Measurements from ENCODE around the gene PNPLA6.

PNPLA6 gene

GRCh38 chr19:7535047-7535997 is at the start of gene PNPLA6:
PNPLA6 (plus strand) TSS chr19:7535717; CDS start chr19:7535789, 72 bp downstream.
- FAIRE-seq = peak; percentile 62
- peak; percentile 92 for DNase-seq (ENCODE audit: low spot score)

DNA sequence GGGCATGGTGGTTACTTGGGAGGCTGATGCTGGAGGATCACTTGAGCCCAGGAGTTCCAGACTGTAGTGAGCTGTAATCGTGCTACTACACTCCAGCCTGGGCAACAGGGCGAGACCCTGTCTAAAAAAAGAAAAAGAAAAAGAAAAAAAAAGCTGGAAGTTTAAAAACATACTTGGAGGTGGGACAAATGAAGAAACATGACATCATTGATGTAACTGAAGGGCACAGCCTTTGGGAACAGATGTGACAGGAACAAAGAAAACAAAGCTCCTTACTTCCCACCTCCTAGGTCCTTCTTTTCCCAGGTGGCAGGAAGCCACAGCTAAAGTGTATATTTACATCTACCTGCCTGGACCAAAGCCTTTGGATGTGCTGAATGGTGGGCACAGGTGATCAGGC is 48.6 kb upstream of the PNPLA6 start:
- FAIRE-seq = no peak
- DNase-seq (ENCODE audit: low spot score) = no peak

DNA sequence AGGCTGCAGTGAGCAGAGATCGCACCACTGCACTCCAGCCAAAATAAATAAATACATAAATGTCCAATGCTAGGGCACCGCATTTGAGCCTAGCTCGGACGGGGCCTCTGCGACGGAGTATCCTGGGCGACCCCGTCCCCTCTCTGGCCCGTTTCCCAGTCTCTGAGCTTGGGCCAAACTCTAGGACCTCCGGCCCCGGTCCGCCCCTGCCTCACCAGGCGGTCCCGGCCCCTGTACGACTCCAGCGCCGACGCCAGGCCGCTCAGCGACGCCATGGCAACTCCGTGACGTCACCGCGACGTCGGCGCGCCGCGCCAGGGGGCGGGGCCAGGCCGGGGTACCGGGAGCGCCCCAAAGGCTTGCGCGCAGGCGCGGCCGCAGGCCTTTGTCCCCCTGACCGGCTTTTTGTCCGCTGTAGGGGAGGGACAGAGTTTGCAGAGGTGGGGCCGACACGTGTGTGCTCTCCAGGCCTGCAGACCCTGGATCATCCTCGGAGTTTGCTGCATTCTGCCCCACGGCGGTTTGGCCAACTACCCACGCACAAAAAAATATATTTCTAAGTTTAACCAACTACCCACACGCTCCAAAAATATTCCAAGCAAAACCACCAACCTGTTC is 46.7 kb upstream of the PNPLA6 start, which contains the start of gene PEX11G:
Gene PEX11G, minus strand, starts transcription at position 300 of the 618 bp plus-strand sequence. Its CDS starts 25 bp downstream, at position 275.
- no peak for FAIRE-seq

GRCh38 chr19:7489609-7490044 is 45.9 kb upstream of the PNPLA6 start:
- DNase-seq (ENCODE audit: low spot score) (no peak), FAIRE-seq (no peak)

More for the DNA sequence above, 46.7 kb upstream of the PNPLA6 start, which contains the start of gene PEX11G:
- peak; percentile 83 for DNase-seq (ENCODE audit: low spot score)

- no peak for FAIRE-seq
- no peak for DNase-seq (ENCODE audit: low spot score)
These were observed 43.4 kb upstream of the PNPLA6 start for GRCh38 chr19:7492142-7492541.

GRCh38 chr19:7492558-7492957 is 43.0 kb upstream of the PNPLA6 start:
- no peak for FAIRE-seq
- no peak for DNase-seq (ENCODE audit: low spot score)

GRCh38 chr19:7494416-7495098 is 41.0 kb upstream of the PNPLA6 start:
- FAIRE-seq (no peak), DNase-seq (ENCODE audit: low spot score) (no peak)

DNA sequence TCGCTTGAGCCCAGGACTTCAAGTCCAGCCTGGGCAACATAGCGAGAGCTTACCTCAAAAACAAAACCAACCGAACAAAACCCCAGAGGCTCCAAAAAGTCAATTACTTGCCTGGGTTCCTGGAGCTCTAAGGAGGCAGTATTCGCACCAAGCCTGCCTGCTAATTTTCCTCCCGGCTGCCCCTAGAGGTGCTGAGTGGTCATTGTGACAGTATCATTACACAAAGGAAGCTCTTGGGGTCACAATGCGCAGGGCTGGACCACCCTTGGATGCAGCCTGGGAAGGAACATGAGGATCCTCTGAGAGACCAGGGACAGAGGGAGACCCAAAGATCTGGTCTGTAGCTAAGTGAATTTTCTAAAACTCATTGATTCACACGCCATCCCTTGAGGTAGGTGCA is 38.2 kb upstream of the PNPLA6 start:
- FAIRE-seq (no peak), DNase-seq (ENCODE audit: low spot score) (no peak)

DNA sequence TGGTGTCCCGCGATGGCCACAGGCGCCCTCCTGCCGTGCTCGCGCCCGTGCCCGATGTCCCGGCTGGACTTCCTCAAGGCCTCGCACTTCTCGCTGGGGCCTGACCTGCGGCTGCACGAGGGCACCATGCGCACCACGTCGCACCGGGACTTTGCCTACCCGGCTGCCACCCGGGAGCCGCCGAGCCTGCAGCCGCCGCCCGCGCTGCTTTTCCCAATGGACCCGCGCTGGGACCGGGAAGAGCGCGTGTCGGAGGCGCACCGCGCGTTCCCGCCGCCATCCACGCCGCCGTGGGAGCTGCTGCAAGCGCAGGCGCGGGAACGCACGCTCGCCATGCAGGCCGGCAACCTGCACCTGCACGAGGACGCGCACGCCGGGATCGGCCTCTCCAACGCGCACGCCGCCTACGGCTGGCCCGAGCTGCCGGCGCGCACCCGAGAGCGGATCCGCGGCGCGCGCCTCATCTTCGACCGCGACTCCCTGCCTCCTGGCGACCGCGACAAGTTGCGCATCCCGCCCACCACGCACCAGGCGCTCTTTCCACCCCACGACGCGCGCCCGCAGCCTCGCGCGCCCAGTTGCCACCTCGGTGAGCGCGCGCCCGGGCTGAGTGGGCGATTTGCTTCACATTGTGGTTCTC is 34.6 kb upstream of the PNPLA6 start:
- DNase-seq (ENCODE audit: low spot score) = peak; percentile 87
- peak; percentile 96 for FAIRE-seq

DNA sequence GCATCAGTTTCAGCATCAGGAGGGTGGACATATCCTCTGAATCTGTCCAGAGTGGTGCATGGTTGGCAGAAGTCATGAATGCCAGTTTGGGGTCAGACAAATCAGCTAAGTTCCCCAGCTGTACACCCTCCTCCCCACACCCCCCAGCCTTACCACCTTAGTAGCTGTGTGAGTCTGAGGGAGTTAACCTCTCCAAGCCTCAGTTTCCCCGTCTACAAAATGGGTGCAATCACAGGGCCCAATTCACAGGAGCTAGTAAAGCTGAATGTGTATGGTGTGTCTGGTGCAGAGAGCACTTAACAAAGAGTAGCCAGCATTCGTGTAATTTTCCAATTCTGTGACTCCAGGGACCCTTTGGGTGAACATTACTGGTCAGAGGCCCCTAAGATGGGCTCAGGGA is 33.0 kb upstream of the PNPLA6 start:
- DNase-seq (ENCODE audit: low spot score) = no peak
- FAIRE-seq = no peak

DNA sequence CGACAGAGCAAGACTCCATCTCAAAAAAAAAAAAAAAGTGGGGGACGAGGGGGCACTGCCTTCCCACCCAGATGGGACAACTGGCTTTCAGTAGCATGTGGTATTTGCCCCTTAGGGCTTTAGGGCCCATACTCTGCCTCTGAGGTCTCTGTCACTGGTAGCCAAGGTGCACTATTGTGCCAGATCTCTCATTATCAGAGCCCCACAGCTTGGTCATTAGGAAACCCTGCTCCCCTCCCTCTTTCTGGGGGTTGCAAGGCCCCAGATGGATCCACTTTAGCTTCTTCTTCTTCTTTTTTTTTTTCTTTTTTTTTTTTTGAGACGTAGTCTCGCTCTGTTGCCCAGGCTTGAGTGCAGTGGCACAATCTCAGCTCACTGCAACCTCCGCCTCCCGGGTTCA is 30.8 kb upstream of the PNPLA6 start:
- DNase-seq (ENCODE audit: low spot score) (no peak), FAIRE-seq (no peak)

DNA sequence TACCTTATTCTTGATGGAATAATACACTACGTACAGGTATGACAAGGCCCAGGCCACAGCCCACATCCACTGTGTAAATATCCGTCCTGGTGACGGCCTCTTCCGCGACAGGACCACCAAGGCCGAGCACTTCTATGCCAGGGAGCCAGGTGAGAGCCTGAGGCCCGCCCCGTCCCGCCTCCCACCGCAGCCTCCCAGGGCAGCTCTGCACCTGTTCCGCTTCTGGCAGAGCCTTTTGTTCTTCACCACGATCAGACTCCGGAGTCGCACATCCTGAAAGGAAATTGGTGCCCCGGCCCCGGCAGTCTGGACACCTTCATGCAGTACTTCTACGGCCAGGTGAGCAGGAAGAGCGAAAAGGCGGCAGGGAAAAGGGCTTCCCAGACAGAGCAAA is 30.2 kb upstream of the PNPLA6 start:
- no peak for FAIRE-seq
- DNase-seq (ENCODE audit: low spot score) = no peak

GRCh38 chr19:7505682-7506384 is 29.7 kb upstream of the PNPLA6 start:
- no peak for FAIRE-seq
- peak; percentile 54 for DNase-seq (ENCODE audit: low spot score)

GRCh38 chr19:7506385-7507328 is 28.9 kb upstream of the PNPLA6 start:
- no peak for DNase-seq (ENCODE audit: low spot score)
- no peak for FAIRE-seq

GRCh38 chr19:7507884-7508283 is 27.6 kb upstream of the PNPLA6 start:
- DNase-seq (ENCODE audit: low spot score) (peak; percentile 57), FAIRE-seq (no peak)

DNA sequence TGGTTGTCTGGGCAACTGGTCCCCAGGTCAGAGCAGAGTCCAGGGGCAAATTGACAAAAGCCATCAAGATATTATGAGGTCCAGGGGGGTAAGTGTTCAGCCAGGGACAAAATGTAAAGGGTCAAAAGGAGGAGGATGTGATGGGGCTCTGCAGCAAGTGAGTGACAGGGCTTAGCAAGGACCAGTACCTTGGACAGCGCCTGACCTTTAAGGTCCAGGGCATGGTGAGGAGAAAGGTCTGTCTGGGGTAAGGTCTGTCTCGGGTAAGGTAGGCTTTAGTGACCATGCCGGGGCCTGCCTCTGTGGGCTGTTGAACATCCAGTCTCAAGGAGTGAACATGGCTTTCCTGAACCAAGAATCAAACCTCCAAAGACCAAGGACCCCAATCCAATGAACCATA is 25.9 kb upstream of the PNPLA6 start:
- FAIRE-seq (no peak), DNase-seq (ENCODE audit: low spot score) (no peak)

GRCh38 chr19:7512400-7512851 is 23.1 kb upstream of the PNPLA6 start:
- no peak for DNase-seq (ENCODE audit: low spot score)

GRCh38 chr19:7513809-7514642 is 21.5 kb upstream of the PNPLA6 start:
- FAIRE-seq = no peak
- DNase-seq (ENCODE audit: low spot score) = no peak

More at GRCh38 chr19:7512400-7512851, 23.1 kb upstream of the PNPLA6 start:
- no peak for FAIRE-seq
